ENCODE results near the gene SFT2D1. TPM values are rescaled to one million over a fixed set of nuclear protein-coding genes. Genes with fewer than 3 reads are reported as not detected.
"Not testable (repeated sequence)": the region's sequence is repeated elsewhere in the genome, so short reads cannot be mapped to it uniquely, and the experiment has no call there.

Gene SFT2D1
- total RNA-seq, 2 experiments from 2014 or later: 39.8 to 54.2 TPM

- ChIA-PET CTCF (interaction anchor here (1.5 kb wide), 1 partner anchor 36 kb away, joined by 3 read pairs; no protein-coding TSS in a partner anchor), POLR2A (interaction anchor here (0.7 kb wide), 1 partner anchor 56 kb away, joined by 4 read pairs; no protein-coding TSS in a partner anchor)
- DNase-seq (no peak), ATAC-seq (no peak)
- H3K27ac Mint-ChIP-seq: no peak overlapping the region
- no peaks in the 10 kb centered on the region for H3K9me3 Mint-ChIP-seq (ENCODE audit: low read depth)
- no peaks in the 10 kb centered on the region for H3K27me3 Mint-ChIP-seq
- H3K4me3 Mint-ChIP-seq: no peak overlapping the region
- intact Hi-C loops (cut with DNase I, micrococcal nuclease): loop anchor here in 1 of 2 experiments (5.0 kb wide), 1 partner anchor 332 kb away; no protein-coding TSS in a partner anchor
- H3K36me3 Mint-ChIP-seq (ENCODE audit: low read depth): peaks cover 9% of the 10 kb centered on the region
- H3K4me1 Mint-ChIP-seq: no peaks in the 10 kb centered on the region
Measured at GRCh38 chr6:166364456-166364855, 22.1 kb upstream of the SFT2D1 start.

- ATAC-seq; CTCF ChIA-PET; POLR2A ChIA-PET; H3K4me3 Mint-ChIP-seq; H3K36me3 Mint-ChIP-seq (ENCODE audit: low read depth); H3K27ac Mint-ChIP-seq; H3K27me3 Mint-ChIP-seq; H3K9me3 Mint-ChIP-seq (ENCODE audit: low read depth); DNase-seq; H3K4me1 Mint-ChIP-seq: not testable (repeated sequence)
- intact Hi-C loops (cut with DNase I, micrococcal nuclease): loop anchor here in 1 of 2 experiments (5.0 kb wide), 1 partner anchor 330 kb away; no protein-coding TSS in a partner anchor
Measured at GRCh38 chr6:166362427-166362826, 20.1 kb upstream of the SFT2D1 start.

GRCh38 chr6:166361077-166361429 lies 18.7 kb upstream of the SFT2D1 start:
- Mint-ChIP-seq H3K27ac (no peak overlapping the region), H3K36me3 (ENCODE audit: low read depth) (peaks cover 9% of the 10 kb centered on the region), H3K4me1 (no peaks in the 10 kb centered on the region), H3K9me3 (ENCODE audit: low read depth) (no peaks in the 10 kb centered on the region), H3K4me3 (no peak overlapping the region), H3K27me3 (peaks cover 7% of the 10 kb centered on the region)
- CTCF ChIA-PET: no interaction called here
- POLR2A ChIA-PET: no interaction called here
- DNase-seq (no peak), ATAC-seq (no peak)
- intact Hi-C loops (cut with DNase I, micrococcal nuclease): loop anchor here in 1 of 2 experiments (5.0 kb wide), 1 partner anchor 329 kb away; no protein-coding TSS in a partner anchor

- POLR2A ChIA-PET: no interaction called here
- H3K27ac Mint-ChIP-seq: no peak overlapping the region
Measured at GRCh38 chr6:166360243-166361076, 18.1 kb upstream of the SFT2D1 start.

GRCh38 chr6:166355552-166355951 lies 13.2 kb upstream of the SFT2D1 start:
- peaks cover 16% of the 10 kb centered on the region for H3K27me3 Mint-ChIP-seq
- POLR2A ChIA-PET: no interaction called here
- no peak overlapping the region for H3K4me3 Mint-ChIP-seq
- no peak for DNase-seq
- CTCF ChIA-PET: interaction anchor here (0.9 kb wide), 1 partner anchor 24 kb away, joined by 3 read pairs; no protein-coding TSS in a partner anchor
- no peak overlapping the region for H3K27ac Mint-ChIP-seq
- no peaks in the 10 kb centered on the region for H3K4me1 Mint-ChIP-seq
- H3K9me3 Mint-ChIP-seq (ENCODE audit: low read depth): peaks cover 9% of the 10 kb centered on the region
- no peak for ATAC-seq
- intact Hi-C loops (cut with DNase I, micrococcal nuclease): no loop called here
- H3K36me3 Mint-ChIP-seq (ENCODE audit: low read depth): no peaks in the 10 kb centered on the region

More at GRCh38 chr6:166360243-166361076, 18.1 kb upstream of the SFT2D1 start:
- Mint-ChIP-seq H3K36me3 (ENCODE audit: low read depth) (peaks cover 4% of the 10 kb centered on the region), H3K9me3 (ENCODE audit: low read depth) (no peaks in the 10 kb centered on the region), H3K4me3 (no peak overlapping the region), H3K4me1 (no peaks in the 10 kb centered on the region), H3K27me3 (peaks cover 9% of the 10 kb centered on the region)
- intact Hi-C loops (cut with DNase I, micrococcal nuclease): loop anchor here in 1 of 2 experiments (5.0 kb wide), 1 partner anchor 328 kb away; no protein-coding TSS in a partner anchor
- CTCF ChIA-PET: no interaction called here
- DNase-seq (no peak), ATAC-seq (no peak)

GRCh38 chr6:166354965-166355364 lies 12.6 kb upstream of the SFT2D1 start:
- no peak for ATAC-seq
- H3K4me3 Mint-ChIP-seq: no peak overlapping the region
- ChIA-PET CTCF (interaction anchor here (0.9 kb wide), 1 partner anchor 24 kb away, joined by 3 read pairs; no protein-coding TSS in a partner anchor), POLR2A (no interaction called here)
- no peaks in the 10 kb centered on the region for H3K36me3 Mint-ChIP-seq (ENCODE audit: low read depth)
- H3K27me3 Mint-ChIP-seq: peaks cover 16% of the 10 kb centered on the region
- H3K9me3 Mint-ChIP-seq (ENCODE audit: low read depth): peaks cover 9% of the 10 kb centered on the region
- no peaks in the 10 kb centered on the region for H3K4me1 Mint-ChIP-seq
- no peak for DNase-seq
- intact Hi-C loops (cut with DNase I, micrococcal nuclease): no loop called here
- no peak overlapping the region for H3K27ac Mint-ChIP-seq

- Mint-ChIP-seq H3K27ac (no peak overlapping the region), H3K4me3 (no peak overlapping the region), H3K4me1 (no peaks in the 10 kb centered on the region), H3K9me3 (ENCODE audit: low read depth) (peaks cover 15% of the 10 kb centered on the region), H3K36me3 (ENCODE audit: low read depth) (no peaks in the 10 kb centered on the region), H3K27me3 (peaks cover 16% of the 10 kb centered on the region)
- intact Hi-C loops (cut with DNase I, micrococcal nuclease): no loop called here
- CTCF ChIA-PET: no interaction called here
- POLR2A ChIA-PET: no interaction called here
- no peak for DNase-seq
- ATAC-seq: no peak
Measured at GRCh38 chr6:166354143-166354542, 11.8 kb upstream of the SFT2D1 start.

- ChIA-PET CTCF (no interaction called here), POLR2A (no interaction called here)
- no peak overlapping the region for H3K4me3 Mint-ChIP-seq
- peaks cover 15% of the 10 kb centered on the region for H3K27me3 Mint-ChIP-seq
- intact Hi-C loops (cut with DNase I, micrococcal nuclease): loop anchor here in 1 of 2 experiments (2.0 kb wide), 1 partner anchor 19 kb away; no protein-coding TSS in a partner anchor
- DNase-seq (no peak), ATAC-seq (no peak)
- H3K27ac Mint-ChIP-seq: no peak overlapping the region
- H3K4me1 Mint-ChIP-seq: peaks cover 2% of the 10 kb centered on the region
- H3K9me3 Mint-ChIP-seq (ENCODE audit: low read depth): peaks cover 17% of the 10 kb centered on the region
- H3K36me3 Mint-ChIP-seq (ENCODE audit: low read depth): no peaks in the 10 kb centered on the region
Measured at GRCh38 chr6:166353507-166353906, 11.2 kb upstream of the SFT2D1 start.

GRCh38 chr6:166352923-166353322 lies 10.6 kb upstream of the SFT2D1 start:
- DNase-seq (no peak), ATAC-seq (no peak)
- Mint-ChIP-seq H3K4me3 (no peak overlapping the region), H3K27ac (no peak overlapping the region), H3K27me3 (peaks cover 10% of the 10 kb centered on the region), H3K36me3 (ENCODE audit: low read depth) (no peaks in the 10 kb centered on the region), H3K4me1 (peaks cover 7% of the 10 kb centered on the region), H3K9me3 (ENCODE audit: low read depth) (peaks cover 17% of the 10 kb centered on the region)
- CTCF ChIA-PET: interaction anchor here (0.9 kb wide), 1 partner anchor 19 kb away, joined by 3 read pairs; no protein-coding TSS in a partner anchor
- intact Hi-C loops (cut with DNase I, micrococcal nuclease): loop anchor here in 1 of 2 experiments (2.0 kb wide), 1 partner anchor 20 kb away; no protein-coding TSS in a partner anchor
- POLR2A ChIA-PET: no interaction called here

GRCh38 chr6:166351715-166352285 lies 9.5 kb upstream of the SFT2D1 start:
- no peak overlapping the region for H3K4me3 Mint-ChIP-seq
- ChIA-PET POLR2A (no interaction called here), CTCF (interaction anchor here (0.6 to 0.9 kb wide), 2 partner anchors 20 to 41 kb away, joined by 3 read pairs; no protein-coding TSS in a partner anchor)
- peaks cover 10% of the 10 kb centered on the region for H3K27me3 Mint-ChIP-seq
- peaks cover 17% of the 10 kb centered on the region for H3K9me3 Mint-ChIP-seq (ENCODE audit: low read depth)
- no peak overlapping the region for H3K27ac Mint-ChIP-seq
- intact Hi-C loops (cut with DNase I, micrococcal nuclease): loop anchor here in 1 of 2 experiments (2.0 kb wide), 1 partner anchor 21 kb away; no protein-coding TSS in a partner anchor
- ATAC-seq: no peak
- H3K4me1 Mint-ChIP-seq: peaks cover 14% of the 10 kb centered on the region
- H3K36me3 Mint-ChIP-seq (ENCODE audit: low read depth): no peaks in the 10 kb centered on the region
- DNase-seq: no peak

GRCh38 chr6:166348305-166348949 lies 6.1 kb upstream of the SFT2D1 start:
- ATAC-seq: peak; percentile 80
- POLR2A ChIA-PET: no interaction called here
- H3K9me3 Mint-ChIP-seq (ENCODE audit: low read depth): peaks cover 17% of the 10 kb centered on the region
- intact Hi-C loops (cut with DNase I, micrococcal nuclease): no loop called here
- peaks cover 5% of the 10 kb centered on the region for H3K27me3 Mint-ChIP-seq
- peaks cover 14% of the 10 kb centered on the region for H3K4me1 Mint-ChIP-seq
- no peak overlapping the region for H3K4me3 Mint-ChIP-seq
- CTCF ChIA-PET: no interaction called here
- H3K36me3 Mint-ChIP-seq (ENCODE audit: low read depth): no peaks in the 10 kb centered on the region
- DNase-seq: no peak
- H3K27ac Mint-ChIP-seq: no peak overlapping the region
